ENCODE results near the gene CYP1A1.

Gene CYP1A1

GRCh38 chr15:74683758-74684157 is 41.6 kb downstream of the CYP1A1 start:
- DNase-seq: no peak

GRCh38 chr15:74682954-74683353 is 42.4 kb downstream of the CYP1A1 start:
- DNase-seq: no peak

GRCh38 chr15:74680456-74680855 is 44.9 kb downstream of the CYP1A1 start:
- DNase-seq: no peak

- DNase-seq: no peak
Measured at GRCh38 chr15:74676801-74677200, 48.5 kb downstream of the CYP1A1 start.

- no peak for DNase-seq
Measured at GRCh38 chr15:74674161-74674560, 51.2 kb downstream of the CYP1A1 start.

- DNase-seq: no peak
Measured at GRCh38 chr15:74669627-74670026, 55.7 kb downstream of the CYP1A1 start.

All from stimulated activated CD4-positive, alpha-beta T cell treated with anti-CD3 and anti-CD28 coated beads, Interleukin-2, amount 100 ng/mL, for 48 hours (primary cell).